Peyer's patch (tissue), 4 donors: Measurements from ENCODE around the gene SCAF1. TPM values are rescaled to one million over a fixed set of nuclear protein-coding genes. Genes with fewer than 3 reads are reported as not detected.

Source experiments
- DNase-seq, 3 donors: peaks; one replicate each; pipeline ENCODE4 v3.0.0-alpha.2; 2017 to 2019
- H3K27ac ChIP-seq, 4 donors: fragments of 200-600 bp; sonication (generic); one replicate each; pipeline ENCODE4 v1.5.1; 2016 to 2019
- H3K27me3 ChIP-seq, 2 donors: fragments of 200-600 bp; sonication (generic); one replicate each; pipeline ENCODE4 v1.5.1; 2019
- H3K36me3 ChIP-seq, 3 donors: fragments of 200-600 bp; sonication (generic); one replicate each; pipeline ENCODE4 v1.5.1; 2016 to 2019
- H3K4me1 ChIP-seq, 4 donors: fragments of 200-600 bp; sonication (generic); one replicate each; pipeline ENCODE4 v1.5.1; 2016 to 2019
- H3K4me3 ChIP-seq, 4 donors: fragments of 200-600 bp; sonication (generic); 1 replicate in 3 of 4; 2 replicates in 1 of 4; pipeline ENCODE4 v1.5.1; 2016 to 2019; ENCODE audit warnings: mild to moderate bottlenecking in 1 of 4
- H3K9me3 ChIP-seq, 4 donors: fragments of 200-600 bp; sonication (generic); one replicate each; pipeline ENCODE4 v1.5.1; 2016 to 2019; ENCODE audit warnings: mild to moderate bottlenecking in 1 of 4
- POLR2A ChIP-seq, 2 donors: fragments of 450-650 bp; IDR thresholded peaks; one replicate each; pipeline ENCODE4 v1.5.1; 2017; ENCODE audit warnings: antibody characterized with exemption in 2 of 2, mild to moderate bottlenecking in 2 of 2, moderate library complexity in 2 of 2
- total RNA-seq, 4 donors: library from RNA; depleted of rRNA; stranded (reverse); fragments of >200 nt; gene quantifications; one replicate each; pipeline ENCODE4 v1.1.0, GENCODE V29; 2016
- TF ChIP-seq, protein P1 (sequence below), 6 experiments: fragments of 450-650 bp in 4 of 6; fragments of 200-600 bp in 2 of 6; sonication (generic) in 1 of 6; IDR thresholded peaks; one replicate each; pipeline ENCODE4 v1.5.1; 2017 to 2019; ENCODE audit warnings: antibody characterized with exemption in 6 of 6, mild to moderate bottlenecking in 3 of 6, moderate library complexity in 1 of 6

Gene SCAF1
- total RNA-seq, 4 donors from 2014 or later = 25.2 to 49.8 (median 44.0) TPM

DNA sequence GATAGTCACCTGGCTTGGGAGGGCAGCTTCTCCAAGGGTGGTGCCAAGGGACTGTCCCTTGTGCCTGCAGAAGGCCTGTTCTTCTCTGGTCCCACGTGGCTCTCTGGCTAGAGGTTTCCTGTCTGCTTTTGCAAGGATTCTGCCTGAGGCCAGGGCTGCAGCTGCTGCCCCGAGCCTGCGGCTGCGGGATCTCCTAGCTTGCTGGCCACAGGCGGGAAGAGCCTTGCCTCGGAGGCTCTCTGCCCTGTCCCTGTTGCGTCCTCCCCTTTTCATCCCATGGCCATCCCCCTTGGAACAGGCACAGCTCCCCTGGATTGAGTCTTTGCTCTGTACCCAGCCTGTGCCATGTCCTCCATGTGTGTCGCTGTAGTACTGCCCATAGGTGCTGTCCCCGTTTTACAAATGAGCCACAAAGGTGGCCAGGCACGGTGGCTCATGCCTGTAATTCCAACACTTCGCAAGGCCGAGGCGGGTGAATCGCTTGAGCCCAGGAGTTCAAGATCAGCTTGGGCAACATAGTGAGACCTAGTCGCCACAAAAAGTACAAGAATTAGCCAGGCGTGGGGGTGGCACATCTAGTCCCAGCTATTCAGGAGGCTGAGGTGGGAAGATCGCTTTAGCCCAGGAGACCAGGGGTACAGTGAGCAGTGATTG lies 14.6 kb downstream of the SCAF1 start:
- Histone ChIP-seq H3K4me1 (no peaks in the 10 kb centered on the region), H3K9me3 (no peaks in the 10 kb centered on the region), H3K27me3 (no peaks in the 10 kb centered on the region), H3K36me3 (peaks cover 0 to 96% (median 0%) of the 10 kb centered on the region in 3 donors), H3K4me3 (no peak overlapping the region), H3K27ac (no peak overlapping the region)
- no peak for DNase-seq
- TF ChIP-seq POLR2A (IDR thresholded peaks at IDR 0.05) = no peak
- TF ChIP-seq, protein P1, sequence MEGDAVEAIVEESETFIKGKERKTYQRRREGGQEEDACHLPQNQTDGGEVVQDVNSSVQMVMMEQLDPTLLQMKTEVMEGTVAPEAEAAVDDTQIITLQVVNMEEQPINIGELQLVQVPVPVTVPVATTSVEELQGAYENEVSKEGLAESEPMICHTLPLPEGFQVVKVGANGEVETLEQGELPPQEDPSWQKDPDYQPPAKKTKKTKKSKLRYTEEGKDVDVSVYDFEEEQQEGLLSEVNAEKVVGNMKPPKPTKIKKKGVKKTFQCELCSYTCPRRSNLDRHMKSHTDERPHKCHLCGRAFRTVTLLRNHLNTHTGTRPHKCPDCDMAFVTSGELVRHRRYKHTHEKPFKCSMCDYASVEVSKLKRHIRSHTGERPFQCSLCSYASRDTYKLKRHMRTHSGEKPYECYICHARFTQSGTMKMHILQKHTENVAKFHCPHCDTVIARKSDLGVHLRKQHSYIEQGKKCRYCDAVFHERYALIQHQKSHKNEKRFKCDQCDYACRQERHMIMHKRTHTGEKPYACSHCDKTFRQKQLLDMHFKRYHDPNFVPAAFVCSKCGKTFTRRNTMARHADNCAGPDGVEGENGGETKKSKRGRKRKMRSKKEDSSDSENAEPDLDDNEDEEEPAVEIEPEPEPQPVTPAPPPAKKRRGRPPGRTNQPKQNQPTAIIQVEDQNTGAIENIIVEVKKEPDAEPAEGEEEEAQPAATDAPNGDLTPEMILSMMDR (IDR thresholded peaks at IDR 0.05) = no peak

DNA sequence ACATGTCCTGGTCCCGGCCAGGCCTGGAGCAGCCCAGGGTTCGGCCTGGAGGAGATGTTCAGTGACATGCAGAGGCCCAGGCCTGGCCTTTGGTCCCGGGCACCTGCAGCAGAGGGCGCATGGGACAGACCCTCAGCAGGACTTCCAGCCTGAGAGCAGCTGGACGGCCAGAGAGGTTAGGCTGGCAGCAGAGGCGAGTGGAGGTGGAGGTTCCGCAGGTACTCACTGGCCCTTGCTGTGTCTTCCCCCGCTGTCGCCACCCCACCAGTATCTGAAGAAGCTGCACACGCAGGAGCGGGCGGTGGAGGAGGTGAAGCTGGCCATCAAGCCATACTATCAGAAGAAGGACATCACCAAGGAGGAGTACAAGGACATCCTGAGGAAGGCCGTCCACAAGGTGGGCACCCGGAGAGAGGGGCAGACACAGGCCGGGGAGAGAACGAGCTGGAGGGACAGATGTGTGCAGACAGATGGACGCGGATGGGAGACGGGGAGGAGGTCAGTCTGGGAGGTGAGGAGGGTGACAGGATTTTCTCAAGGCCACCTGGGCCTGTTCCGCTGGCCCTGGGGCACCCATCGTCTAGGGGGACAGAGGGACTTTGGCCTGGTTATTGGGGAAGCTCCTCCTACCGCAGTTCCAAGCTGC lies 15.6 kb downstream of the SCAF1 start:
- no peaks in the 10 kb centered on the region for H3K4me1 ChIP-seq
- no peak for DNase-seq
- H3K36me3 ChIP-seq = peaks cover 0 to 100% (median 0%) of the 10 kb centered on the region in 3 donors
- TF ChIP-seq, protein P1 (IDR thresholded peaks at IDR 0.05) = no peak
- TF ChIP-seq POLR2A (IDR thresholded peaks at IDR 0.05) = no peak
- no peaks in the 10 kb centered on the region for H3K9me3 ChIP-seq
- no peaks in the 10 kb centered on the region for H3K27me3 ChIP-seq
- no peak overlapping the region for H3K27ac ChIP-seq
- no peak overlapping the region for H3K4me3 ChIP-seq

DNA sequence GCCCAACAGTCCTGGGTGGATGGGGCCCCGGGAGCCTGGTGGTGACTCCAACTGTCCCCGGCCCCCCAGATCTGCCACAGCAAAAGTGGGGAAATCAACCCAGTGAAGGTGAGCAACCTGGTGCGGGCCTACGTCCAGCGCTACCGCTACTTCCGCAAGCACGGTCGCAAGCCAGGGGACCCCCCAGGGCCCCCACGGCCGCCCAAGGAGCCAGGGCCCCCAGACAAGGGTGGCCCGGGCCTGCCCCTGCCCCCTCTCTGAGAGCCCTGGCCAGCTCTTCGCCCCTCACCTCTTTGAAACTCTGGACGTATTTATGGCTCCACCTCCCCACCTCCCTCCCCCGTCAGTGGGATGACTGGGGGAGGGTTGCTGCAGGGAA lies 16.1 kb downstream of the SCAF1 start:
- Histone ChIP-seq H3K27ac (no peak overlapping the region), H3K4me1 (peaks cover 0 to 2% (median under 1%) of the 10 kb centered on the region in 4 donors), H3K36me3 (peaks cover 0 to 100% (median 0%) of the 10 kb centered on the region in 3 donors), H3K4me3 (no peak overlapping the region), H3K9me3 (no peaks in the 10 kb centered on the region), H3K27me3 (no peaks in the 10 kb centered on the region)
- TF ChIP-seq POLR2A (IDR thresholded peaks at IDR 0.05) = no peak
- TF ChIP-seq, protein P1 (IDR thresholded peaks at IDR 0.05) = no peak
- DNase-seq = no peak

DNA sequence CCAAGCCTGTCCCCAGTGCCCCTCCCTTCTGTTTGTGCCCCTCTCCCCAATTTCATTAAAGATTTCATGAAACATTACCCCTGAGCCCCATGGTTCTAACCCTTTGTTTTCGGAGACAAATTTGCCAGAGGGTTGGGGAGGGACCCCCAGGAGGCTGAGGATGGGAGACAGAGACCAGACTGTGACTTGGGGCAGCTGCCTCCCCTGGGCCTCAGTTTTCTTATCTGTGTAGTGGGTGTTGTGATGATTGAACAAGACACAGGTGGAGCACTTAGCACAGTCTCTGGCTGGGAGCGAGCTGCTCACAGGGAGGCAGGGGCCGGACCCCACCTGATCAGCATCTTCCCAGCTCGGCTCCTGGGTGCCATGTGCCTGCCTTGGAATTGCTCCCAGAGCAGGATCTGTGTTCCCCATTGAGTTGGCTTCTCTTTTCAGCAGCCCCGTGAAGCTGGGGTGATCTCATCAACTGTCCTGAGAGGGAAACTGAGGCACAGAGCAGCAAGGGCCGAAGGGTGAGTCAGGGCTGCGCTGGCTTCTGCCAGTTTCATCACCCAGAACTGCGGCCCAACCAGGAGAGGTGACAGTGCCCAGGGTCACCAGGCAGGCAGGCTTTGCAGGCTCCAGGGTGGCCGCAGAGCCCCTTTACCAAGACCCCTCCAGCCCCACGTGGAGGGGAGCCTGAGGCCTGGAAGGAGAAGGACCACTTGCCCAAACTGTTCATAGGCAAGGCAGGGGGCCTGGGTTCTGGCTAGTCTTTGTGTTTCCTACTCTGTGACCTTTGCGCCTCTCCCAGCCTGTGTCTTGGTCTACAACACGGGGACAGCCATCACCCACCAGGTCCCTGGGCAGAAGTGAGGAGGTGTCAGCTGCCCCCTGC lies 16.8 kb downstream of the SCAF1 start:
- H3K36me3 ChIP-seq = peaks cover 0 to 93% (median 0%) of the 10 kb centered on the region in 3 donors
- no peak overlapping the region for H3K27ac ChIP-seq
- no peak for DNase-seq
- H3K4me1 ChIP-seq = peaks cover 0 to 8% (median 7%) of the 10 kb centered on the region in 4 donors
- H3K9me3 ChIP-seq = no peaks in the 10 kb centered on the region
- TF ChIP-seq POLR2A (IDR thresholded peaks at IDR 0.05) = no peak
- TF ChIP-seq, protein P1 (IDR thresholded peaks at IDR 0.05) = no peak
- H3K4me3 ChIP-seq = no peak overlapping the region
- no peaks in the 10 kb centered on the region for H3K27me3 ChIP-seq

DNA sequence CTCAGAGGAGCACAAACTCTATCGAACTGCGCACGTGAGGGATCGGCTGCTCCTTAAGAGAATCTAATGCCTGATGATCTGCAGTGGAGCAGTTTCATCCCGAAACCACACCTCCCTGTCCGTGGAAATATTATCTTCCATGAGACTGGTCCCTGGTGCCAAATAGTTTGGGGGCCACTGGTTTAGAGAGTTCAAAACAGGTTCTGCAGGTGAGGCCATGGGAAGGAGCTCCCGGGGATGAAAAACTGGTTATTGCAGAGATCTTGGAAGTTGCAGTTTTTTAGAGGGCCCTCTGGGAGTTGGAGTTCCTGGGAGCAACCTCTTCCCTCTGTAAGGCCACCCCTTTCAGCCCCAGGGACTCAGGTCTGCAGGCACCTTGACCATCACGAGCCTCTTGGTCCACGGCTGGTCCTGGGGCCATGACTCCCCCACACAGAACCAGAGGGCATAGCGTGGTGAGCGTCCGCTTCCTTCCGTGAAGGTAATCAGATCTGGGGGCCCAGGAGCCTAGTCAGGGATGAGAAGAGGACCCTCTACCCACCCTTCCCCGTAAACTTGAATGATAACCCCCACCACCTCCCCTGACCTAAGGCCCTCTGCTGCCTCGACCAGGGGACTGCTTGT lies 18.4 kb downstream of the SCAF1 start:
- H3K36me3 ChIP-seq = peaks cover 0 to 77% (median 0%) of the 10 kb centered on the region in 3 donors
- H3K4me3 ChIP-seq = no peak overlapping the region
- no peaks in the 10 kb centered on the region for H3K27me3 ChIP-seq
- no peak overlapping the region for H3K27ac ChIP-seq
- DNase-seq = no peak
- TF ChIP-seq, protein P1 (IDR thresholded peaks at IDR 0.05) = no peak
- no peak for TF ChIP-seq POLR2A (IDR thresholded peaks at IDR 0.05)
- peaks cover 0 to 13% (median 9%) of the 10 kb centered on the region in 4 donors for H3K4me1 ChIP-seq
- H3K9me3 ChIP-seq = no peaks in the 10 kb centered on the region
